Activated CD4-positive, alpha-beta T cell treated with anti-CD3 and anti-CD28 coated beads, Interleukin-2, amount 50 U/mL, for 4 hours (primary cell): ENCODE results near the gene ECM2.
"Not testable (repeated sequence)": the region's sequence is repeated elsewhere in the genome, so short reads cannot be mapped to it uniquely, and the experiment has no call there.

Source experiments
- DNase-seq, 2 experiments: peaks; one replicate each; pipeline ENCODE4 v3.0.0-alpha.2; 2020

Gene ECM2

DNA sequence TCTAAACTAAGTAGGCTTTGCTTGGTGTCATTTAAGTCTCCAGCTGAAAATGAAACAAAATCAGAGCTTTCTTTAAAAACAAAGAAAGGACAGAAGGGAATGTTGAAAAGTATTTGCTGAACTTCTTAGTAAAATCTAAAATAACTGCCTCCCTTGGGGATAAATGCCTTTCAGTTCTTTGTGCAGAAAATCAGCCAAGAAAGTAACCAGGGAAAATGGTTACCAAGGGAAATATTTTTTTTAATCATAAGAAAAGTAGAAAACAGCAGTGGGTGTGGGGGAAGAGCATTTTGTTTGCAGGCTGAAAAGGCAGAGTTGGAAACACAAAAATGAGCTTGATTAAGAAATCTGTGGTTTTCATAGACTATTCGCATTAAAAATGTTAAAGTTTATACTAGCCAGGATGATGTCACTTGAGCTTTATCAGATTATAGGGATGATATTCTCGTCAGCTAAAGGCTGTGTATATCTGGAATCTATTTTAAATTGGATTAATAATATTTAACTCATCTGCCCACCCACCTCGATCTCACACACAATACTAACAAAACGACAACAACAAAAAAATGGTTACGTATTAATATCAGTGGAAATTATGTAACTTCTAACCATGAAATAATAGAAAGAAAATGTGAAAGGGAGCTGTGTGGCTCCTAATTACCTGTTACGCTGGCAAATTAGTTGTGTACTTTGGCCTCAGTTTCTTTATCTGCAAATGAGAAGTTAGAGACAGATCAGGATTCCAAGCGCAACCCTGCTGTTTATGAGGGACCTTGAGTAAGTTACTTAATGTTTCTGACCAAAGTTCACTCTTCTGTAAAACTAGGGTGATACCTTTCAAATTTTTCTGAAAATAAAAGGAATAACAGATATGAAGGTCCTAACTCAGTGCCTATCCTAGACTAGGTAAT is at the start of gene ECM2:
Gene ECM2, minus strand, starts transcription at position 51 of the 911 bp plus-strand sequence. CDS start 13,124 bp downstream, outside the sequence.
- no peak for DNase-seq

DNA sequence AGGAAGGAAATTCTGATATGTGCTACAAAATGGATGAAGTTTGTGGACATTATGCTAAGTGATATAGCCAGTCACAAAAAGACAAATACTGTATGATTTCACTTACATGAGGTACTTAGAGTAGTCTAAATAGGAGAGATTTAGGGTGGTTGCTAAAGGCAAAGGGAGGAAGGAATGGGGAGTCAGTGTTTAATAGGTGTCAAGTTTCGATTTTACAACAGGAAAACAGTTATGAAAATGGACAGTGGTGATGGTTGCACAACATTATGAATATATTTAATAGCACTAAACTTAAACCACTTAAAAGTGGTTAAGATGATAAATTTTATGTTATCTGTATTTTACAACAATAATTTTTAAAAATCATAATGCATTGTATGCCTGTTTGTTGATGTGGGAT is 40.4 kb upstream of the ECM2 start:
- DNase-seq: no peak

DNA sequence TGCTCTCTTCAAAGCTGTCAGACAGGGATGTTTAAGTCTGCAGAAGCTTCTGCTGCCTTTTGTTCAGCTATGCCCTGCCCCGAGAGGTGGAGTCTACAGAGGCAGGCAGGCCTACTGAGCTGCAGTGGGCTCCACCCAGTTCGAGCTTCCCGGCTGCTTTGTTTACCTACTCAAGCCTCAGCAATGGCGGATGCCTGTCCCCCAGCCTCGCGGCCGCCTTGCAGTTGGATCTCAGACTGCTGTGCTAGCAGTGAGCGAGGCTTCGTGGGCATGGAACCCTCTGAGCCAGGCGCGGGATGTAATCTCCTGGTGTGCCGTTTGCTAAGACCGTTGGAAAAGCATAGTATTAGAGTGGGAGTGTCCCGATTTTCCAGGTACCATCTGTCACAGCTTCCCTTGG is 37.8 kb upstream of the ECM2 start:
- not testable (repeated sequence) for DNase-seq

GRCh38 chr9:92571871-92572270 is 36.1 kb upstream of the ECM2 start:
- not testable (repeated sequence) for DNase-seq

DNA sequence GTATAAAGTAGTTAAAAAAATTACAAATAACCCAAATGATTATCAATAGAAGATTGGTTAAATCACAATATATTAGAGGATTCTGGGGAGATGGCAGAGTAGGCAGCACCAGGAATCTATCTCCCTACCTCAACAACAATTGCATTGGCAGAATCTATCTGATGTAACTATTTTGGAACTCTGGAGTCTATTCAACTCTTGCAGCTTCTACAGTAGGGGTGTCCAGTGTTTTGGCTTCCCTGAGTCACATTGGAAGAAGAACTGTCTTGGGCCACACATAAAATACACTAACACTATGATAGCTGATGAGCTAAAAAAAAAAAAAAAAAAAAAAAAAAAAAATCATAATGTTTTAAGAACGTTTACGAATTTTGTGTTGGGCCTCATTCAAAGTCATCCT is 29.2 kb upstream of the ECM2 start:
- DNase-seq: no peak

DNA sequence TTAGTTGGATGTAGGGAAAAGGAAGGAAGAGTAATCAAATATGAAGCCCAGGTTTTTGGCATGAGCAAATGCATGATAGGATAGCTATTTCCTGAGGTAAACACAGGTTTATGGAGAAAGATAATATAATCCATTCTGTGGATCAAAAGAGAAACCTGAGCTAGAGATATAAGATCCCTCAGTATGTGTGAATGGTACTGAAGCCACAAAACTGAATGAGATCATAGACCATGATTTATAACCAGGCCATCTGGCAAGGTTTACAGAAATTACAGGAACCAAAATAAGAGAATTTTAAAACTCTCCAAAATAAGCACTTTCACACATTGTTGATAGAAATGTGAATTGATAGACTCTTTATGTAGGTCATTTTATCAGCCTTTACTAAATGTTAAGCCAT is 28.7 kb upstream of the ECM2 start:
- no peak for DNase-seq

GRCh38 chr9:92563116-92564100 is 27.6 kb upstream of the ECM2 start:
- DNase-seq: no peak

GRCh38 chr9:92562461-92562967 is 26.7 kb upstream of the ECM2 start:
- DNase-seq: no peak

DNA sequence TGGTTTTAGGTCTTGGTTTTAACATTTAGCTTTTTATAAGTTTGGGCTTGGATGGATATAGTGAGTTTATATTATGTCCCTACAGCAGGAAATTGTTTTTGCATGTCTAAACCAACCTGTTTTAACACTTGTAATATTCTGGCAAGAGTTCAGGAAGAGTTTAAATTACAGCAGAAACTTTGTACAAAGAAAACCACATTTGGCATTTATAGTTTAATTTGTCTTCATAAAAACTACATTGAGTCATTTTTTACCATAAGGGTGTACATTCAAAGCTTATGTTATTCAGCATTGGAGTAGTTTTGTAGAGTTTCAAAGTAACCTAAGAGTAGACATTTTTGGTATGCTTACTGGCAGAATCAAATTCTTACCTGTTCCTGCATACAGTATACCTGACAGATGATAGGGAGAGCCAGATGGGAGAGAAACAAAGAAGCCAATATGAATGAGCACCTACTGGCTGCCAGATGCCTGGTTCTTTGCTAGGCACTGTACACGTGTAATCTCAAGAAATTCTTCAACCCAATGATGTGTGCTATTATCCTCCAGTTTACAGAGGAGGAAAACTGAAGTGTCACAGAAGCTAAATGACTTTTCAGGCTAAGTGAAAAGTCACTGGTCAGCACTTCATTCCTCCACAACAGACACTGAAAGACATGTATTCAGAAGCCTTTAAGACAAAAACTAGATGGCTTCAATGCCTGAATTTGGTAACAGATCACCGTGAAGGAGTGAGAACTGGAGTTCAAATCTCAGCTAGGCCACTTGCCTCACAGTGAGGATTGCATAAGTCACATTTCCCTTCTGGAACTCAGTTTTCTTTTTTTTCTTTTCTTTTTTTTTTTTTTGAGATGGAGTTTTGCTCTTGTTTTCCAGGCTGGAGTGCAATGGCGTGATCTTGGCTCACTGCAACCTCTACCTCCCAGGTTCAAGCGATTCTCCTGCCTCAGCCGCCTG is 25.9 kb upstream of the ECM2 start:
- DNase-seq: no peak

- no peak for DNase-seq
These were observed 23.0 kb upstream of the ECM2 start for GRCh38 chr9:92558612-92559374.

GRCh38 chr9:92550765-92551164 is 15.0 kb upstream of the ECM2 start:
- DNase-seq: no peak

DNA sequence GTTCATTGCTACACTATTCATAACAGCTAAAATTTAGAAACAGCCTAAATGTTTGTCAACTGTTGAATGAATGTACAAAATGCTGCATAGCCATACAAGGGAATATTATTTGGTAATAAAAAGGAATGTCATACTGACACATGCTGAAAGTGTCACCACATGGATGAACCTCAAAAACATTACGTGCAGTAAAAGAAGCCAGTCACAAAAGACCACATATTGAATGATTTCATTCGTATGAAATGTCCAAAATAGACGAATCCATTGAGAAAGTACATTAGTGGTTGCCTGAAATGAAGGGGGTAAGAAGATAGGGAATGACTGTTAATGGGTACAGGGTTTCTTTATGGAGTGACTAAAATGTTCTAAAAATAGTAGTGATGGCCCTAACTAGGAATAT is 11.6 kb upstream of the ECM2 start:
- no peak for DNase-seq

- no peak for DNase-seq
These were observed 9.3 kb upstream of the ECM2 start for GRCh38 chr9:92545002-92545510.

DNA sequence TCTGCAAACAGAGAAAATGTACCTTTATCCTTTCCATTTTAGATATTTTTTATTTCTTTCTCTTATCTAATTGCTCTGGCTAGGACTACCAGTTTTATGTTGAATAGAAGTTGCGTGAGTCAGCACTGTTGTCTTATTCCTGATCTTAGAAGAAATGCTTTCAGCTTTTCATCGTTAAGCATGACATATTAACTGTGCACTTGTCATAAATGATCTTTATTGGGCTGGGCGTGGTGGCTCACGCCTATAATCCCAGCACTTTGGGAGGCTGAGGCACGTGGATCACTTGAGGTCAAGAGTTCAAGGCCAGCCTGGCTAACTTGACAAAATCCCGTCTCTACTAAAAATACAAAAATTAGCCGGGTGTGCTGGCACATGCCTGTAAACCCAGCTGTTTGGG is 8.2 kb upstream of the ECM2 start:
- DNase-seq: no peak

DNA sequence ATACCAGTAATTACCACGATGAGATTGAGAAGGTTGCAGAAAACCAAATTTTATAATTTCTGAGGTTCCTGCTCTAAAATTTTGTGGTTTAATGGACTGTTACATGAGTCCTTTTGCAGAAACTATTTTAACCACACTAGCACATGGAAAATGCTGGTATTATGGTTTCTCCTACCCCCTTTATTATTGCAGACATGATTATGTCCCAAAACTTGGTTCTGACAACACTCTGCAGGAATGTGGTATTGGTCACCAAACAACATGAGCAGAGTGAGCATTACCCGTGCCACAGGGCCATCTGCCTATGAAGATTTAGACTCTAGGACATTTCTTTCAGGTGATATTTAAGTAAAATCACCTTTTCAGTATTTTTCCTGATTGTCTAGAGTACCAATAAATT is 2.8 kb upstream of the ECM2 start:
- no peak for DNase-seq

DNA sequence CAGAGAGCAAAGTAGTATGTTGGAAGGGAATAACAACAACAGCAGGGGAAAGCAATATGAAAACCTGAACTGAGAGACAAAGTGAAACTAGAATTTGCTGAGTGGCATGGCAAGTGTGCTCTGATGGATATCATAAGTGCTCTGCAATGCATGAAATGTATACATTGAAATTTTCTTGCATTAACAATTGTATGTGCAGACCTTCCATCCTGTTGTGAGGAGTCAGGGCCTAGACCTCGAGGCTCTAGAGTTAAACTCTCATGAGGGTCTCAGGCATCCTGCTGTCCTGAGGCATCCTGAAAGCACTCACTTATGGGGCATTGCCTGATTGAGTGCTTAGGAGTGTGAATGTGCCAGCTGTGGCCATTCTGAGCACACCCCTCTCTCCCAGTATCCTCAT is 1.1 kb downstream of the ECM2 start:
- DNase-seq: no peak

DNA sequence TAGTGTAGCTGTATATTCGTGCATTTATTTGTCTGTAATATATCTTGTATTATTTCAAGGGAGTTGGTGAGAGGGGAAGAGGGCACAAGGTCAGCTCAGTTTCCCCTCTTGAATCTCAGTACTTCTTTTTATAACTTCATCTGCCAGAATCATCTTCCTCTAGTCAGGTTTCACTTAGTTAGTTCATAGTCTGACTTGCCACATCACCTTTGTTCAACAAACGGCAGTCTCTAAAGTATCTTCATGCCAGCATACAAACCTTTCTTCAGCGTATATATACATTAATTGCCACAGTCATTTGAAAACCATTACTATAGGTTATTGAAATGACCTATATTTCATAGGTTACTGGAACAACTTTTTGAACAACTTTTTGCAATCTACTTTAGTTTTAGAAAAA is 1.6 kb downstream of the ECM2 start:
- DNase-seq: no peak

DNA sequence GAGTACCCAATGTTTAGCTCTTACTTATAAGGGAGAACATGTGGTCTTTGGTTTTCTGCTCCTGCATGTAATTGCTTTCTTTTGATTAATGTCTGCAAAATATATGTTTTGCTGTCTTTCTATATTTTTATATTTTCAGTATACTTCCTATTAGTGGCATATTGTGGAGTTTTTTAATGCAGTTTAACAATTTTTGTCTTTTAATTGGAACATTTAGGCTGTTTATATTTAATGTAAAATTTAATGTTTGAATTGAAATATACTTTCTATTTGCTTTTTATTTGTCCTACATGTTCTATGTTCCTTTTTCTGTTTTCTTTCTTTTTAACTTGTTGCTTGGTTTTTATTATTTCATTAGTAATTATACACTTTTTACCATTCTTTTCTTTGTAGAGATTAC is 4.9 kb downstream of the ECM2 start:
- no peak for DNase-seq

DNA sequence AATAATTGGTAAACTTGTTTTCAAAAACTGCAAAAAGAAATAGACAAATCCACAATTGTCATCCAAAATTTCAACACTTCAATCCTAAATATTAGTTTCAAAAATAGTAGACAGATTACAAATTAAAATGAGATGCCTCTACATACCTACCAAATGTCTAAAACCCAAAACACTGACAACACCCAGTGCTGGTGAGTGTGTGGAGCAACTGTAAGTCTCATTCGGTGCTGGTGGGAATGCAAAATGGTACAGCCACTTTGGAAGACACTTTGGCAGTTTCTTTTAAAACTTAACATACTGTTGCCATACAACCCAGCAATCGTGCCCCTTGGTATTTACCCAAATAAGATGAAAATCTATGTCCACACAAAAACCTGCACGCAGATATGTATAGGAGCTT is 6.7 kb downstream of the ECM2 start:
- DNase-seq: no peak

GRCh38 chr9:92528522-92528849 is 7.3 kb downstream of the ECM2 start:
- no peak for DNase-seq

- no peak for DNase-seq
These were observed 7.8 kb downstream of the ECM2 start for GRCh38 chr9:92527832-92528521.
